COLO668 (cell line): ENCODE measurements around the gene GAL3ST3.
"Not testable (repeated sequence)": the region's sequence is repeated elsewhere in the genome, so short reads cannot be mapped to it uniquely, and the experiment has no call there.

Experiments
- DNase-seq: peaks from one replicate; lab custom pipeline; 2025; ENCODE audit not compliant: unreplicated experiment; lab: John Stamatoyannopoulos, UW

GAL3ST3 gene

GRCh38 chr11:66048547-66049323 lies at the start of gene GAL3ST3:
TSS of gene GAL3ST3 (minus strand) at chr11:66049161. CDS start at chr11:66045415, 3,746 bp downstream.
- no peak for DNase-seq

GRCh38 chr11:66092125-66092524 lies 43.2 kb upstream of the GAL3ST3 start:
- not testable (repeated sequence) for DNase-seq

- DNase-seq: no peak
These were observed 41.3 kb upstream of the GAL3ST3 start for GRCh38 chr11:66090288-66090687.

- no peak for DNase-seq
These were observed 40.1 kb upstream of the GAL3ST3 start for GRCh38 chr11:66089067-66089466.

GRCh38 chr11:66087148-66087908 lies 38.4 kb upstream of the GAL3ST3 start:
- DNase-seq: no peak

- DNase-seq: no peak
These were observed 36.0 kb upstream of the GAL3ST3 start for GRCh38 chr11:66084821-66085475.

GRCh38 chr11:66083767-66084166 lies 34.8 kb upstream of the GAL3ST3 start:
- DNase-seq: no peak

GRCh38 chr11:66082946-66083698 lies 34.2 kb upstream of the GAL3ST3 start:
- DNase-seq: peak; percentile 28

GRCh38 chr11:66081505-66081904 lies 32.5 kb upstream of the GAL3ST3 start:
- peak; percentile 64 for DNase-seq

- no peak for DNase-seq
These were observed 31.3 kb upstream of the GAL3ST3 start for GRCh38 chr11:66080055-66080817.

- not testable (repeated sequence) for DNase-seq
These were observed 30.0 kb upstream of the GAL3ST3 start for GRCh38 chr11:66078949-66079348.

GRCh38 chr11:66077927-66078326 lies 29.0 kb upstream of the GAL3ST3 start:
- no peak for DNase-seq

- DNase-seq: no peak
These were observed 27.6 kb upstream of the GAL3ST3 start for GRCh38 chr11:66076561-66076960.

- DNase-seq: no peak
These were observed 26.3 kb upstream of the GAL3ST3 start for GRCh38 chr11:66075273-66075672.

- no peak for DNase-seq
These were observed 24.7 kb upstream of the GAL3ST3 start for GRCh38 chr11:66073669-66074068.

- DNase-seq: no peak
These were observed 23.6 kb upstream of the GAL3ST3 start for GRCh38 chr11:66072518-66072917.

GRCh38 chr11:66072081-66072480 lies 23.1 kb upstream of the GAL3ST3 start:
- no peak for DNase-seq

- no peak for DNase-seq
These were observed 22.4 kb upstream of the GAL3ST3 start for GRCh38 chr11:66071381-66071801.

GRCh38 chr11:66070604-66071380 lies 21.8 kb upstream of the GAL3ST3 start:
- peak; percentile 34 for DNase-seq
